B cell (primary cell): Measurements from ENCODE around the gene FOLR1. TPM values are rescaled to one million over a fixed set of nuclear protein-coding genes. Genes with fewer than 3 reads are reported as not detected.

Source experiments
- ATAC-seq: fragments of 200-7000 bp; cut with Tn5 transposase; one replicate; pipeline ENCODE4 v1.10.0; 2021; ENCODE audit warnings: low read depth, mild to moderate bottlenecking, moderate number of reproducible peaks, moderate library complexity
- CTCF ChIA-PET: fragments of 350-600 bp; sonication (Branson Sonifier 250); formaldehyde crosslinking; loops from one replicate; lab custom pipeline; 2021; ENCODE audit warnings: antibody characterized with exemption, inconsistent platforms; lab: Charles Lee
- POLR2A ChIA-PET: fragments of 350-600 bp; sonication (Branson Sonifier 250); formaldehyde crosslinking; loops from one replicate; lab custom pipeline; 2021; ENCODE audit warnings: antibody characterized with exemption; lab: Charles Lee
- DNase-seq: peaks from one replicate; pipeline ENCODE4 v3.0.0; 2013
- H2AFZ ChIP-seq: 2 replicates; pipeline ENCODE4 v1.6.1; 2012; ENCODE audit warnings: mild to moderate bottlenecking, low read depth, low read length; ENCODE audit not compliant: insufficient read depth, poor library complexity, severe bottlenecking
- H3K27ac ChIP-seq, 2 donors: 1 replicate in 1 of 2; 2 replicates in 1 of 2; pipeline ENCODE4 v1.5.1; 2012 to 2013; ENCODE audit warnings: low read length in 2 of 2, mild to moderate bottlenecking in 2 of 2, moderate library complexity in 1 of 2
- H3K27me3 ChIP-seq, 4 experiments: fragments of 200-600 bp in 1 of 4; sonication (generic) in 1 of 4; replicated peaks in 1 of 4; 1 replicate in 2 of 4; 2 replicates in 2 of 4; pipeline versions ENCODE4 v1.6.1 to v1.7.0; 2013 to 2016; ENCODE audit warnings: low read length in 3 of 4, mild to moderate bottlenecking in 2 of 4, mixed read lengths in 1 of 4, moderate library complexity in 1 of 4; ENCODE audit not compliant: insufficient read depth in 4 of 4, control insufficient read depth in 3 of 4; ENCODE audit errors: control extremely low read depth in 1 of 4
- H3K36me3 ChIP-seq, 2 experiments: replicated peaks in 1 of 2; 1 replicate in 1 of 2; 2 replicates in 1 of 2; pipeline versions ENCODE4 v1.6.1 to v1.7.1; 2013; ENCODE audit warnings: low read length in 1 of 2; ENCODE audit not compliant: insufficient read depth in 2 of 2, control insufficient read depth in 1 of 2; ENCODE audit errors: control extremely low read depth in 1 of 2, extremely low read depth in 1 of 2
- H3K4me1 ChIP-seq, 2 donors: fragments of 200-600 bp in 1 of 2; sonication (generic) in 1 of 2; 1 replicate in 1 of 2; 2 replicates in 1 of 2; pipeline versions ENCODE4 v1.5.1 to v1.6.1; 2013 to 2017; ENCODE audit warnings: low read length in 2 of 2; ENCODE audit not compliant: control insufficient read depth in 2 of 2, insufficient read depth in 2 of 2
- H3K4me2 ChIP-seq: replicated peaks from 2 replicates; pipeline ENCODE3; 2012; ENCODE audit warnings: mild to moderate bottlenecking, low read depth, low read length; ENCODE audit not compliant: poor library complexity, severe bottlenecking
- H3K4me3 ChIP-seq, 5 experiments: fragments of 200-600 bp in 1 of 5; sonication (generic) in 1 of 5; 1 replicate in 3 of 5; 2 replicates in 2 of 5; pipeline versions ENCODE4 v1.5.1 to v1.7.0; 2011 to 2016; ENCODE audit warnings: low read length in 4 of 5, mild to moderate bottlenecking in 4 of 5, low read depth in 2 of 5, control low read depth in 1 of 5, moderate library complexity in 1 of 5; ENCODE audit not compliant: insufficient read depth in 1 of 5; ENCODE audit errors: control extremely low read depth in 1 of 5, extremely low read depth in 1 of 5
- H3K79me2 ChIP-seq: fragments of 200-600 bp; sonication (generic); one replicate; pipeline ENCODE4 v1.6.0; 2016; ENCODE audit warnings: low read length; ENCODE audit not compliant: control insufficient read depth, insufficient read depth
- H3K9ac ChIP-seq: fragments of 200-600 bp; sonication (generic); 2 replicates; pipeline ENCODE4 v1.6.1; 2017; ENCODE audit warnings: mild to moderate bottlenecking, low read length, moderate library complexity
- H3K9me3 ChIP-seq, 3 donors: one replicate each; pipeline versions ENCODE4 v1.6.1 to v1.7.1; 2013; ENCODE audit warnings: low read length in 2 of 3; ENCODE audit not compliant: control insufficient read depth in 2 of 3, insufficient read depth in 1 of 3; ENCODE audit errors: control extremely low read depth in 1 of 3
- H4K20me1 ChIP-seq: 2 replicates; pipeline ENCODE4 v1.6.0; 2012; ENCODE audit warnings: mild to moderate bottlenecking, low read length; ENCODE audit not compliant: insufficient read depth, control insufficient read depth, poor library complexity, severe bottlenecking
- H3K27ac Mint-ChIP-seq: one replicate; pipeline ENCODE4 v1.8.0; 2021; ENCODE audit warnings: mixed read lengths
- H3K27me3 Mint-ChIP-seq: one replicate; pipeline ENCODE4 v1.8.0; 2021; ENCODE audit warnings: mixed read lengths
- H3K4me1 Mint-ChIP-seq: one replicate; pipeline ENCODE4 v1.8.0; 2021; ENCODE audit warnings: mixed read lengths
- H3K4me3 Mint-ChIP-seq: one replicate; pipeline ENCODE4 v1.8.0; 2021; ENCODE audit warnings: mixed read lengths
- H3K9me3 Mint-ChIP-seq: one replicate; pipeline ENCODE4 v1.8.0; 2022; ENCODE audit warnings: mixed read lengths; ENCODE audit not compliant: insufficient read depth
- CTCF ChIP-seq: fragments of 200-600 bp; IDR thresholded peaks from one replicate; pipeline ENCODE4 v1.8.0; 2022; ENCODE audit warnings: antibody characterized with exemption, mild to moderate bottlenecking
- EZH2 ChIP-seq: IDR thresholded peaks from 2 replicates; pipeline ENCODE4 v1.6.1; 2012; ENCODE audit warnings: borderline replicate concordance, low read depth, mild to moderate bottlenecking, moderate library complexity, low read length; ENCODE audit not compliant: insufficient read depth, poor library complexity, severe bottlenecking
- WGBS: methylation state at CpG from one replicate; pipeline ENCODE4 v1.1.5; 2013; ENCODE audit warnings: missing lambda C conversion rate; ENCODE audit not compliant: insufficient coverage; 5-methylcytosine and 5-hydroxymethylcytosine counted together
- intact Hi-C: fragments of 100-400 bp; cut with micrococcal nuclease; formaldehyde crosslinking; loops from one replicate; pipeline ENCODE4 v1.10.0; 2022
- polyA plus RNA-seq: library from polyadenylated mRNA; depleted of rRNA; stranded (reverse); fragments of >200 nt; gene quantifications from 2 replicates; pipeline ENCODE4 v1.2.3, GENCODE V29; 2012
- total RNA-seq, 2 donors: library from RNA; stranded (reverse); fragments of 120-200 nt in 1 of 2; gene quantifications; 1 replicate in 1 of 2; 2 replicates in 1 of 2; pipeline versions ENCODE4 v1.2.3 to v1.2.4, GENCODE V29; 2013 to 2022

FOLR1 gene
- total and polyA plus RNA-seq, 2 donors (not counting 1 experiment from before 2014, with no cell fraction given), result not detected

- H3K4me2 ChIP-seq, result peak overlapping the region; percentile 74
- peaks cover 0 to 20% of the 10 kb centered on the region in 2 experiments for H3K36me3 ChIP-seq
- H3K4me1 Mint-ChIP-seq, result peaks cover 30% of the 10 kb centered on the region
- 17% methylated on average over 14 of the region's 20 CpGs for WGBS
- H3K27me3 Mint-ChIP-seq, result peaks cover 36% of the 10 kb centered on the region
- no peak overlapping the region for H3K9ac ChIP-seq
- POLR2A ChIA-PET, result interaction anchor here (0.7 to 0.9 kb wide), 2 partner anchors 18 to 296 kb away, joined by 3 read pairs; no protein-coding TSS in a partner anchor
- DNase-seq, result no peak
- peak overlapping the region in 1 of 5 experiments; percentile 5 for H3K4me3 ChIP-seq
- H3K27ac Mint-ChIP-seq, result no peak overlapping the region
- CTCF ChIA-PET, result interaction anchor here (0.7 to 1.3 kb wide), 3 partner anchors 62 to 190 kb away, joined by 3 to 5 read pairs (median 3); no protein-coding TSS in a partner anchor
- intact Hi-C loops, result no loop called here
- H3K27ac ChIP-seq, result no peak overlapping the region
- peak overlapping the region; percentile 2 for H3K4me3 Mint-ChIP-seq
- no peaks in the 10 kb centered on the region for H3K79me2 ChIP-seq
- no peak for ATAC-seq
- TF ChIP-seq EZH2 (no peak), CTCF (no peak)
- peaks cover 22 to 40% of the 10 kb centered on the region in 2 donors for H3K4me1 ChIP-seq
- peaks cover 0 to 64% (median 39%) of the 10 kb centered on the region in 4 experiments for H3K27me3 ChIP-seq
- H3K9me3 ChIP-seq, result peaks cover 0 to 25% (median 0%) of the 10 kb centered on the region in 3 donors
- no peak overlapping the region for H2AFZ ChIP-seq
- H3K9me3 Mint-ChIP-seq, result no peaks in the 10 kb centered on the region
- peaks cover 7% of the 10 kb centered on the region for H4K20me1 ChIP-seq
Measured at GRCh38 chr11:72241291-72241781, 49.4 kb downstream of the FOLR1 start.

- WGBS, result 100% methylated on average over 2 of the region's 2 CpGs
- Histone ChIP-seq H4K20me1 (peaks cover 7% of the 10 kb centered on the region), H3K9ac (no peak overlapping the region), H3K36me3 (peaks cover 0 to 14% of the 10 kb centered on the region in 2 experiments), H3K4me2 (no peak overlapping the region), H3K27ac (no peak overlapping the region), H3K9me3 (peaks cover 0 to 25% (median 0%) of the 10 kb centered on the region in 3 donors), H3K4me3 (no peak overlapping the region), H3K27me3 (peaks cover 0 to 70% (median 42%) of the 10 kb centered on the region in 4 experiments), H3K4me1 (peaks cover 22 to 40% of the 10 kb centered on the region in 2 donors), H2AFZ (no peak overlapping the region), H3K79me2 (no peaks in the 10 kb centered on the region)
- Mint-ChIP-seq H3K4me1 (peaks cover 30% of the 10 kb centered on the region), H3K27me3 (peaks cover 36% of the 10 kb centered on the region), H3K4me3 (peak overlapping the region; percentile 2), H3K9me3 (no peaks in the 10 kb centered on the region), H3K27ac (no peak overlapping the region)
- TF ChIP-seq CTCF (no peak), EZH2 (no peak)
- ChIA-PET POLR2A (no interaction called here), CTCF (no interaction called here)
- intact Hi-C loops, result no loop called here
- DNase-seq (no peak), ATAC-seq (no peak)
Measured at GRCh38 chr11:72242141-72242540, 50.2 kb downstream of the FOLR1 start.
